C4-2B (cell line): Measurements from ENCODE around the gene ADARB2.
"Not testable (repeated sequence)": the region's sequence is repeated elsewhere in the genome, so short reads cannot be mapped to it uniquely, and the experiment has no call there.

Experiments used
- H3K27ac ChIP-seq: fragments of 450-650 bp; 2 replicates; pipeline ENCODE4 v1.5.1; 2017
- ZFX ChIP-seq: fragments of 450-650 bp; IDR thresholded peaks from 2 replicates; pipeline ENCODE4 v1.6.1; 2017
- TF ChIP-seq, protein P1 (sequence below): fragments of 450-650 bp; conservative IDR thresholded peaks from 2 replicates; pipeline ENCODE4 v1.5.1; 2017; ENCODE audit warnings: mild to moderate bottlenecking

ADARB2 gene

DNA sequence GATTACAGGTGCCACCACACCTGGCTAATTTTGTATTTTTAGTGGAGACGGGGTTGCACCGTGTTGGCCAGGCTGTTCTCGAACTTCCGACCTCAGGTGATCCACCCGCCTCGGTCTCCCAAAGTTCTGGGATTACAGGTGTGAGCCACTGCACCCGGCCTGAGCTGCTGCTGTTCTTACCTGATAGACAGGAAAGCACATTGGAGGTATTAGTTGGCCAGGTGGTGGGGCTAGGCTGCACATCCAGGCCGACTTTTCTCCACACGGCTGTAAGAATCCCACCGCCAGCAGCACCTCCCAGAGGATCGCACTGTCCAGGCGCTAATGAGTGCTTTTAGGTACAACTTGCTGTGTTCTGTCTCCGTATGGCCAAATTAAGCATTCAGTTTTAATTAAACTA, 568.6 kb downstream of the ADARB2 start:
- H3K27ac ChIP-seq = no peak overlapping the region

DNA sequence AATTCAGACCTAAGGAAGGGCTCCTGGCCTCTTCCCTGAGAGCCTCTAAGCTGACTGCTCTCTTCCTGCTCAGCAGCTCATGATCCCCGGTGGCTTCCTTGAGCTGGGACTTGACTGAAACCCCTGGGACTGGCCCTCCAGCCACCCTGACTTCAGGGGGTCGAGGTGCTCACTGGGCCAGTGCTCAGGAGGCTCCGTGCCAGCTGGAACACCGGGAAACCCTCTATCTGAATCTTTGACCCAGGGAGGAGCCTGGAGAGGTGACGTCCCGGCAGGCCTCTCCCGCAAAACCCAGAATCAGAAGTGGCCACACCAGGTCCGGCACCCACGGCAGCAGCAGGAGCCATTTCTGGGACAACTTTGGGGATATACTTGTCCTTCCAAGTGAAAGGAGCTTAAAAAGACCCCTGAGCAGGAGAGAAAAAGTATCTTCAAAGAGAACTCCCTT, 570.5 kb downstream of the ADARB2 start:
- TF ChIP-seq, protein P1, sequence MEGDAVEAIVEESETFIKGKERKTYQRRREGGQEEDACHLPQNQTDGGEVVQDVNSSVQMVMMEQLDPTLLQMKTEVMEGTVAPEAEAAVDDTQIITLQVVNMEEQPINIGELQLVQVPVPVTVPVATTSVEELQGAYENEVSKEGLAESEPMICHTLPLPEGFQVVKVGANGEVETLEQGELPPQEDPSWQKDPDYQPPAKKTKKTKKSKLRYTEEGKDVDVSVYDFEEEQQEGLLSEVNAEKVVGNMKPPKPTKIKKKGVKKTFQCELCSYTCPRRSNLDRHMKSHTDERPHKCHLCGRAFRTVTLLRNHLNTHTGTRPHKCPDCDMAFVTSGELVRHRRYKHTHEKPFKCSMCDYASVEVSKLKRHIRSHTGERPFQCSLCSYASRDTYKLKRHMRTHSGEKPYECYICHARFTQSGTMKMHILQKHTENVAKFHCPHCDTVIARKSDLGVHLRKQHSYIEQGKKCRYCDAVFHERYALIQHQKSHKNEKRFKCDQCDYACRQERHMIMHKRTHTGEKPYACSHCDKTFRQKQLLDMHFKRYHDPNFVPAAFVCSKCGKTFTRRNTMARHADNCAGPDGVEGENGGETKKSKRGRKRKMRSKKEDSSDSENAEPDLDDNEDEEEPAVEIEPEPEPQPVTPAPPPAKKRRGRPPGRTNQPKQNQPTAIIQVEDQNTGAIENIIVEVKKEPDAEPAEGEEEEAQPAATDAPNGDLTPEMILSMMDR = no peak
- no peak for TF ChIP-seq ZFX
- H3K27ac ChIP-seq = no peak overlapping the region

More for the DNA sequence above, 568.6 kb downstream of the ADARB2 start:
- no peak for TF ChIP-seq ZFX

GRCh38 chr10:1166101-1166827, 571.1 kb downstream of the ADARB2 start:
- no peak overlapping the region for H3K27ac ChIP-seq
- TF ChIP-seq ZFX = no peak
- TF ChIP-seq, protein P1 = no peak

DNA sequence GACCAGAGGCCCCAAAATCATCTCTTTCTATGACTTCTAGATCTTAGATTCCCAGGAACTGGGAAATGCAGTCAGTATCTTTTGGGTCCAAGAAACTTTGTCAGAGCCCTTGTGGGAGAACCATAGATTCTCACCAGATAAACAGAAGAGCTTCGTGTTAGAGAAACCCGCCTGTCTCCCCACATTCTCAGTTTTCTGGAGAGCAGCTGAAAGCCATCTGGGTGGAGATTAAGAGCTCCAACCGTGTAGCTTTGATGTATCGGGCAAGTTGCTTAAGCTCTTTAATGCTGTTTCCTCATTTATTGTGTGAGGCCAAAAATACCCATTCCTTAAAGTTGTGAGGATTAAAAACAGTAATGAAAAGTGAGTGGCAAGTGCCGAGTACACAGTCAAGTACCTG, 573.5 kb downstream of the ADARB2 start:
- H3K27ac ChIP-seq = no peak overlapping the region
- no peak for TF ChIP-seq ZFX
- TF ChIP-seq, protein P1 = no peak

- no peak for TF ChIP-seq ZFX
- TF ChIP-seq, protein P1 = no peak
These were observed 574.1 kb downstream of the ADARB2 start for GRCh38 chr10:1163204-1163660.

GRCh38 chr10:1162481-1163203, 574.7 kb downstream of the ADARB2 start:
- TF ChIP-seq, protein P1 = no peak
- TF ChIP-seq ZFX = no peak
- no peak overlapping the region for H3K27ac ChIP-seq

More at GRCh38 chr10:1163204-1163660, 574.1 kb downstream of the ADARB2 start:
- no peak overlapping the region for H3K27ac ChIP-seq

- H3K27ac ChIP-seq = not testable (repeated sequence)
These were observed 576.0 kb downstream of the ADARB2 start for GRCh38 chr10:1161315-1161673.

DNA sequence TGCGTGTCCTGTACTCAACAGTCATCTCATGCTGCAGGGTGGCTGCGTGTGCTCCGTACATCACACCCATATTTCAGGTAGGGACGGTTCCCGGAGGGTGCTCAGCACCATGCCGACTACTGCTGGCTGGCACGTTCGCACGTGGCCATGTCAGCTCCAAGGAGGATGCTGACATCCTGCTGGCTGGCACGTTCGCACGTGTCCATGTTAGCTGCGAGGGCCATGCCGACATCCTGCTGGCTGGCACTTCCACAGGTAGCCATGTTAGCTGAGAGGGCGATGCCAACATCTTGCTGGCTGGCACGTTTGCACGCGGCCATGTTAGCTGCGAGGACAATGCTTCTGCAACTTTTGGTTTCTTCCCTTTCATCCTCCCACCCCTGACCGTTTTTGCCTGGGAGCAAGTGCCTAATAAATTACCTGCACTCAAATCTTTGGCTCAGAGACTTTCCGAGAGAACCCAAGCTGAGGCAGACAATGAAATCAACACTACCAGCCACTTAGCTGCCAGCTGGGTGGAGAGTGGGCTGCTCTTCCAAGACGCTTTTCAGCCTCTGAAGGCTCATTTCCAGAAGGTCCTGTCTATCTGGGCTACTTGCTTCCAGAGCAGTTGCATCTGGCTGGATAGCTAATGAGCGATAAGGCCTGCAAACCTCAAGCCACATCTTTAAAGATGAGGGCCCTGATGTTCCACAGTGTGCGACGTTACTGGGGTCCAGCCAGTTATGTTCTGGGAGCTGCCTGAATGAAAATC, 576.6 kb downstream of the ADARB2 start:
- TF ChIP-seq, protein P1 = no peak
- no peak for TF ChIP-seq ZFX

More for the DNA sequence above, 576.6 kb downstream of the ADARB2 start:
- no peak overlapping the region for H3K27ac ChIP-seq
